ENCODE measurements around the gene MARCKSL1.
A peak's percentile ranks its signal among the peaks of the same experiment; 100 is the strongest.
"Not testable (repeated sequence)": the region's sequence is repeated elsewhere in the genome, so short reads cannot be mapped to it uniquely, and the experiment has no call there.

The MARCKSL1 gene

GRCh38 chr1:32303997-32304622 is 31.9 kb downstream of the MARCKSL1 start:
- intact Hi-C loops (cut with micrococcal nuclease) = no loop called here
- peaks cover 8% of the 10 kb centered on the region for H3K4me1 Mint-ChIP-seq (ENCODE audit: low read depth)
- peaks cover 7% of the 10 kb centered on the region for H3K9me3 Mint-ChIP-seq
- no peak overlapping the region for H3K4me3 Mint-ChIP-seq
- no peaks in the 10 kb centered on the region for H3K27me3 Mint-ChIP-seq
- peaks cover 71% of the 10 kb centered on the region for H3K36me3 Mint-ChIP-seq (ENCODE audit: low read depth)
- no peak overlapping the region for H3K27ac Mint-ChIP-seq

DNA sequence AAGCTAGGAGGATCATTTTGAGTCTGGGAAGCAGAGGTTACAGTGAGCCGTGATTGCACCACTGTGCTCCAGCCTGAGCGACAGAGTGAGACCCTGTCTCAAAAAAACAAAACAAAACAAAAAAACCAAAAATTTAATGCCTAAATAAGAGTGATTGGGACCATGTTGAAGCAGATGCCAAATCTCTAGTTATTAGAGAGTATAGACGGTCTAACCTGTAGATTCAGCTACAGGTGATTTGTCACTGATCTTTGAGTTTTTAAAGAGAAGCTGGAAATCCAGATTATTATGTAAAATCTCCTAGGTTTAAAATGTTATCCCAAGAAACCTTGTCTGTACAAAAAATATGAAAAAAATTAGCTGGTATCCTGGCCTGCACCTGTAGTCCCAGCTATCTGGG is 32.7 kb downstream of the MARCKSL1 start:
- no peak overlapping the region for H3K4me3 Mint-ChIP-seq
- H3K9me3 Mint-ChIP-seq = peaks cover 7% of the 10 kb centered on the region
- H3K27ac Mint-ChIP-seq = no peak overlapping the region
- peaks cover 8% of the 10 kb centered on the region for H3K4me1 Mint-ChIP-seq (ENCODE audit: low read depth)
- intact Hi-C loops (cut with micrococcal nuclease) = no loop called here
- no peaks in the 10 kb centered on the region for H3K27me3 Mint-ChIP-seq
- peaks cover 69% of the 10 kb centered on the region for H3K36me3 Mint-ChIP-seq (ENCODE audit: low read depth)

DNA sequence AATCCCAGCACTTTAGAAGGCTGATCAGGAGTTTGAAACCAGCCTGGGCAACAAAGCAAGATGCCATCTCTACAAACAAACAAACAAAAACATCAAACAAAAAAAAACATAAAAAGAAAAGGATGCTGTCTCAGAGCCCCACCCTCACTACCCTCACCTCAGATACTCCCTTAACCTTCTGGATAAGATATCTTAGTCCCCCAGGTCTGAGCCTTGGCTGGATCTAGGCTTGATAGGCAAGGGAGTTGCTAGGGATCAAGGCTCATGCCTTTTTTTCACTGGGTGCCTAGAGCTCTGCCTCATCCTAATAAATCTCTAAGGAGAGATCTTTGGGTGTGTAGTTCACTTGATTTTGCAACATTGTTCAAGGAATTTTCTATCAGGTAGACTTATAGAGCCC is 36.7 kb downstream of the MARCKSL1 start:
- intact Hi-C loops (cut with micrococcal nuclease) = no loop called here
- H3K4me1 Mint-ChIP-seq (ENCODE audit: low read depth) = peaks cover 27% of the 10 kb centered on the region
- H3K4me3 Mint-ChIP-seq = no peak overlapping the region
- H3K36me3 Mint-ChIP-seq (ENCODE audit: low read depth) = peaks cover 60% of the 10 kb centered on the region
- peaks cover 6% of the 10 kb centered on the region for H3K9me3 Mint-ChIP-seq
- no peak overlapping the region for H3K27ac Mint-ChIP-seq
- H3K27me3 Mint-ChIP-seq = no peaks in the 10 kb centered on the region

DNA sequence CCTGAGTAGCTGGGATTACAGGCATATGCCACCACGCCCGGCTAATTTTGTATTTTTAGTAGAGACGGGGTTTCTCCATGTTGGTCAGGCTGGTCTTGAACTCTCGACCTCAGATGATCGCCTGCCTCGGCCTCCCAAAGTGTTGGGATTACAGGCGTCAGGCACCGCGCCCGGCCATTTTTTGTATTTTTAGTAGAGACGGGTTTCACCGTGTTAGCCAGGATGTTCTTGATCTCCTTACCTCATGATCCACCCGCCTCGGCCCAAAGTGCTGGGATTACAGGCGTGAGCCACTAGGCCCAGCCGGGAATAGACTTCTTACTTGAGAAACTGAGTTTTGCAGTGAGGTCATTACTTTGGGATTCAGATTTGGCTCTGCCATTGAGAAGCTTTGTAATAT is 37.8 kb downstream of the MARCKSL1 start:
- Mint-ChIP-seq H3K4me1 (ENCODE audit: low read depth) (peaks cover 38% of the 10 kb centered on the region), H3K36me3 (ENCODE audit: low read depth) (peaks cover 56% of the 10 kb centered on the region)
- H3K4me3 Mint-ChIP-seq; intact Hi-C loops (cut with micrococcal nuclease); H3K9me3 Mint-ChIP-seq; H3K27ac Mint-ChIP-seq; H3K27me3 Mint-ChIP-seq: not testable (repeated sequence)

GRCh38 chr1:32291708-32292538 is 44.1 kb downstream of the MARCKSL1 start, which contains the start of gene HDAC1:
HDAC1 (plus strand) TSS chr1:32292083; CDS start chr1:32292170, 87 bp downstream.
- no peaks in the 10 kb centered on the region for H3K27me3 Mint-ChIP-seq
- peaks cover 40% of the 10 kb centered on the region for H3K36me3 Mint-ChIP-seq (ENCODE audit: low read depth)
- peak within 1 kb of the TSS; percentile 90 for H3K4me3 Mint-ChIP-seq
- intact Hi-C loops (cut with micrococcal nuclease) = no loop called here
- no peaks in the 10 kb centered on the region for H3K9me3 Mint-ChIP-seq
- H3K4me1 Mint-ChIP-seq (ENCODE audit: low read depth) = peaks cover 46% of the 10 kb centered on the region
- peak within 1 kb of the TSS; percentile 91 for H3K27ac Mint-ChIP-seq

DNA sequence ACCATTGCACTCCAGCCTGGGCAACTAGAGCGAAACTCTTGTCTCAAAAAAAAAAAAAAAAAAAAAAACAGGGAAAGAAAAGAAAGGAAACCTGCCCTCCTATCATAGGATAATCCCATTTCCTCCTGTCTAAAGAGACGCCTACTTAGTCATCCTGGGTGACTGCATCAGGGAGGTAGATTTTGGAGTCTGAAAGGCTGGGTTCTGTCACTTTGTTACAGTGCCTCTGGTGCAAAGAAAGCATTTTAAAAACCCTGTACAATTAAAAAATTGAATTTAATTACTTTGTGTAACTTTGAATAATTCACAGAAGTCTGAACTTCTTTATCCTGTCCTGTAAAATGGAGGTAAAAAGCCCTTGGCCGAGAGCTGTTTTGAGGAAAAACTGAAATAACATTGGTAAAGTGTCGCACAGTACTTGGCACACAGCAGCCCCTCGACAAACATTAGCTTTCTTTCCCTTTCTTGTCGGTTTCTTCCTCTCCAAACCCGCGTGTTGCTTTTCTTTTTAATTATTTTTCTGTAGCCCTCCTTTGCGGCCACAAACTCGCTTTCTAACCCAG is 44.8 kb downstream of the MARCKSL1 start:
- peaks cover 41% of the 10 kb centered on the region for H3K4me1 Mint-ChIP-seq (ENCODE audit: low read depth)
- peak overlapping the region; percentile 91 for H3K27ac Mint-ChIP-seq
- H3K4me3 Mint-ChIP-seq = peak overlapping the region; percentile 90
- H3K9me3 Mint-ChIP-seq = no peaks in the 10 kb centered on the region
- peaks cover 34% of the 10 kb centered on the region for H3K36me3 Mint-ChIP-seq (ENCODE audit: low read depth)
- intact Hi-C loops (cut with micrococcal nuclease) = no loop called here
- H3K27me3 Mint-ChIP-seq = no peaks in the 10 kb centered on the region

DNA sequence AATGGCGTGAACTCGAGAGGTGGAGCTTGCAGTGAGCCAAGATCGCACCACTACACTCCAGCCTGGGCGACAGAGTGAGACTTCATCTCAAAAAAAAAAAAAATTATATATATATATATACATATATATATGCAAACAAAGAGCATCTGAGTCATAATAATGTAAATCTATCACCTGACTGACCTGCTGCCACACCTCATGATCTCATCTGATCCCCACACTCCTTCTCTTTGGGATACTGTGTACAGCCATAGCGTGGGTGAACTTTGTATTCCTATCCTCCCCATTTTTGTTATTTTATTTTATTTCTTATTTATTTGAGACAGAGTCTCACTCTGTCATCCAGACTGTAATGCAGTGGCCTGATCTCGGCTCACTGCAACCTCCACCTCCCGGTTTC is 46.8 kb downstream of the MARCKSL1 start:
- intact Hi-C loops (cut with micrococcal nuclease) = no loop called here
- Mint-ChIP-seq H3K36me3 (ENCODE audit: low read depth) (peaks cover 23% of the 10 kb centered on the region), H3K4me3 (no peak overlapping the region), H3K9me3 (no peaks in the 10 kb centered on the region), H3K27me3 (no peaks in the 10 kb centered on the region), H3K4me1 (ENCODE audit: low read depth) (peaks cover 27% of the 10 kb centered on the region), H3K27ac (no peak overlapping the region)

DNA sequence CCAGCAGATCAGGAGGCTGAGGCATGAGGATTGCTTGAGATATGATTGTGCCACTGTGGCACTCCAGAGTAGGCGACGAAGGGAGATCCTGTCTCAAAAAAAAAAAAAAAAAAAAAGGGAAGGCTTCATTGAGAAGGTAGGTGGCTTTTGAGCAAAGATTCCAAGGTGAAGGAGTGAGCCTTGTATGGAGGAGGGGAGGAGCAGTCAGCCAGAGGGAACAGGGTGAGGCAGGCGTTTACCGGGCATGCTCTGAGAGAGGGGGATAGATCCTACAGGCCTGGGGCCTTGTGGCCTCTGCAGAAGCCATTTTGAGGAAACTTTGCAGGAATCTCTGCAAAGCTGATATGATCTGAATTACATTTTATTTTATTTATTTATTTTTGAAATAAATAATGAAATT is 49.3 kb downstream of the MARCKSL1 start:
- H3K27me3 Mint-ChIP-seq = no peaks in the 10 kb centered on the region

DNA sequence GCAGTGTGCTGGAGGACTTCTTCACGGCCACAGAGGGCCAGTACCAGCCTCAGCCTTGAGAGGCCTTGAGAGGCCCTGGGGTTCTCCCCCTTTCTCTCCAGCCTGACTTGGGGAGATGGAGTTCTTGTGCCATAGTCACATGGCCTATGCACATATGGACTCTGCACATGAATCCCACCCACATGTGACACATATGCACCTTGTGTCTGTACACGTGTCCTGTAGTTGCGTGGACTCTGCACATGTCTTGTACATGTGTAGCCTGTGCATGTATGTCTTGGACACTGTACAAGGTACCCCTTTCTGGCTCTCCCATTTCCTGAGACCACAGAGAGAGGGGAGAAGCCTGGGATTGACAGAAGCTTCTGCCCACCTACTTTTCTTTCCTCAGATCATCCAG is 50.4 kb downstream of the MARCKSL1 start:
- intact Hi-C loops (cut with micrococcal nuclease) = no loop called here
- H3K4me1 Mint-ChIP-seq (ENCODE audit: low read depth) = no peaks in the 10 kb centered on the region
- H3K36me3 Mint-ChIP-seq (ENCODE audit: low read depth) = no peaks in the 10 kb centered on the region
- H3K4me3 Mint-ChIP-seq = no peak overlapping the region
- peaks cover 2% of the 10 kb centered on the region for H3K27me3 Mint-ChIP-seq
- no peak overlapping the region for H3K27ac Mint-ChIP-seq
- no peaks in the 10 kb centered on the region for H3K9me3 Mint-ChIP-seq

More for the DNA sequence above, 49.3 kb downstream of the MARCKSL1 start:
- H3K9me3 Mint-ChIP-seq = no peaks in the 10 kb centered on the region
- peaks cover 3% of the 10 kb centered on the region for H3K36me3 Mint-ChIP-seq (ENCODE audit: low read depth)
- intact Hi-C loops (cut with micrococcal nuclease) = no loop called here
- peaks cover 5% of the 10 kb centered on the region for H3K4me1 Mint-ChIP-seq (ENCODE audit: low read depth)
- no peak overlapping the region for H3K4me3 Mint-ChIP-seq
- H3K27ac Mint-ChIP-seq = no peak overlapping the region

GRCh38 chr1:32284777-32285176 is 51.3 kb downstream of the MARCKSL1 start:
- H3K36me3 Mint-ChIP-seq (ENCODE audit: low read depth); intact Hi-C loops (cut with micrococcal nuclease); H3K4me3 Mint-ChIP-seq; H3K27ac Mint-ChIP-seq; H3K4me1 Mint-ChIP-seq (ENCODE audit: low read depth); H3K9me3 Mint-ChIP-seq; H3K27me3 Mint-ChIP-seq: not testable (repeated sequence)
